Measurements from ENCODE around the gene CES2. TPM values are rescaled to one million over a fixed set of nuclear protein-coding genes. Genes with fewer than 3 reads are reported as not detected.
"Not testable (repeated sequence)": the region's sequence is repeated elsewhere in the genome, so short reads cannot be mapped to it uniquely, and the experiment has no call there.

The CES2 gene
- total RNA-seq, 1 donor from 2014 or later = 18.7 TPM

DNA sequence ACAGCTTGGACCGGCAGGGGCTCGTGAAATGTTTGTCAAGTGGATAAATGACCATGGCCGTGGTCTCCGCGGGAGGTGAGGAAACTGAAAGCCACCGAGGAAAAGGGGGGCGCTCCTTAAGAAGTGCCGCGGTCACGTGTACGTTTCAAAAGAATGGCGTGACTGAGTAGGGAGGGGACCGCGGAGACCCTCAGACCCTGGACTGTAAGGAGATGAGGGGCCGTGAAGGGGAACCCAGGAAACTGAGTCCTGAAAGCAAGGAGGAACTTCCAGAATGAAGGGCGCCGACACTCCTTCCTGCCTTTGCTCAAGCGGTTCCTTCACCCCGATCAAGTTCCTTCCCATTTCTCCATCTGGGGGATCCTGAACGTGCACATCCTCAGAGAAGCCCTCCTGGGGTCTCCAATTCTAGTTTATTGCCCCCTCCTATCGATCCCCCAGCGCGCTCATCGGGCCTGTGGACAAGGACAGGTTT is 440 bp upstream of the CES2 start:
- DNase-seq = not testable (repeated sequence)

DNA sequence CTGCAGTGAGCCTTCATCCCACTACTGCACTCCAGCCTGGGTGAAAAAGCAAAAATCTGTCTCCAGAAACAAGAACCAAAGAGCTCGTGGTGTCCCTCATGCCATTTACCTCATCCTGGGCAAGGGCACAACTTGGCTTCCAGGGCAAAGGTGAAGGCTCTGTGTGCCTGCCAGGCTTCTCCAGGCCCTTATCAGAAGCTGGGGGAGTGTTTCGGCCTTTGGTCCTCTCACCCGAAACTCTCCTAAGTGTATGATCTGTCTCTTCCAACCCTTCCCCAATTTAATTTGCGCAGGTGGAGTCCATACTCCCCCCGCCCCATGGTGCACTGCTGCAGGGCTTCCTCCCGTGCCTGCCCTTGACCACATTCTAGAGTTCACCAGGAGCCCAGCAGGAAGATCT is 1.1 kb downstream of the CES2 start:
- DNase-seq = no peak

DNA sequence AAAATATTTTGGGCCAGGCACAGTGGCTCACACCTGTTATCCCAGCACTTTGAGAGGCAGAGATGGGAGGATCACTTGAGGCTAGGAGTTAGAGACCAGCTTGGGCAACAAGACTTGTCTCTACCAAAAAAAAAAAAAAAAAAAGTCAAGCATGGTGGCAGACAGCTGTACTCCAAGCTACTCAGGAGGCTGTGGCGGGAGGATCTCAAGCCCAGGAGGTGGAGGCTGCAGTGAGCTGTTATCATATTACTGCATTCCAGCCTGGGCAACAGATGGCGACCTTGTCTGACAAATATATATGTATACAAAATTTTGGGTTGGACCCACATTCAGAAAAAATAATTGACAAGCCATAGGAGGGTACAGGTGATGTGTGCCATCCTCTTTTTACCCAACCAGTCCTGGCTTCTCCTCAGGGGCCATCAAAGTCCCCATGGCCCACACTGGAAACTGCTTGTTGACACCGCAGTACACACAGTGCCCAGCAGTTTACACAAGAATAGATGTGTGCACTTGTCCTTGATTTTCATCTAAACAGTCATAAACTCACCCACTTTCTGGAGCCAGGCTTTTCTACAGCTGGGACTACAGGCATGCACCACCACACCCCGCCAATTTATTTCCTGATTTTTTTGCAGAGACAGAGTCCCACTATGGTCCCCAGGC is 1.7 kb downstream of the CES2 start:
- DNase-seq = no peak

DNA sequence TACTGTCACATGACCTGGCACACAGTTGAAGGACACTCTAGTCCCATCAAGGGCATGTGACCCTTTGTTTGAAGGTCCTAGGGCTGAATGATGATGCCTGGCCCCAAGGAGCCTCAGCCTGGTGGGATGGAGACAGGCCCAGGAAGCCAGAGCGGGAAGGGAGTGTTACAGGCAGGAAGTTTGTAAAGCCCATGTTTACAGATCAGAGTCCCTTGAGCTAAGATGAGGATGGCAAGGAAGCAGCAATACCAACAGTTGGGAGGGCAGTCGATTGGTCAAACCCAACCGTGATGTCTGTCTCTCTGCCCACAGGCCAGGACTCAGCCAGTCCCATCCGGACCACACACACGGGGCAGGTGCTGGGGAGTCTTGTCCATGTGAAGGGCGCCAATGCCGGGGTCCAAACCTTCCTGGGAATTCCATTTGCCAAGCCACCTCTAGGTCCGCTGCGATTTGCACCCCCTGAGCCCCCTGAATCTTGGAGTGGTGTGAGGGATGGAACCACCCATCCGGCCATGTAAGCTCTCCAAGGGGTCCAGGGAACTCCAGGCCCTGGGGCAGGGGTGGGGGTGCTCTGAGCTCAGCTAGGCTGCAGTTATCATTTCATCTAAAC is 2.5 kb downstream of the CES2 start:
- DNase-seq = no peak

DNA sequence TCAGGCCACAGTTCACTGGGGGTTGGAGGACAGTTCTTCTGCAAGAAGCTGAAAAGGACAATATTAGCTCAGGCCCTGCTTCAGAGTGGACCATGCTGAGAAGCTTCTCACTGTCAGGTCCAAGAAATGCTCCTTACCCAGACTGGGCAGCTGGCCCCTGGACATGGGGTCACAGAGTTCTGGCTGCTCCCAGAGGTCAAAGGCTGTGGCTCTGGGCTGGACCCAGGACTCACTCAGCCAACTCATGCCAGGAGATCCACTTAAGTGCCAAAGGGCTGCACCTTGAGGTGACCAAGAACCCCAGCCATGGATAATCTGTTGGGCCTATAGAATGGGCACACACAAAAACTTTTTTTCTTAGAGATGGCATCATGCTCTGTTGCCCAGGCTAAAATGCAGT is 4.0 kb downstream of the CES2 start:
- no peak for DNase-seq

DNA sequence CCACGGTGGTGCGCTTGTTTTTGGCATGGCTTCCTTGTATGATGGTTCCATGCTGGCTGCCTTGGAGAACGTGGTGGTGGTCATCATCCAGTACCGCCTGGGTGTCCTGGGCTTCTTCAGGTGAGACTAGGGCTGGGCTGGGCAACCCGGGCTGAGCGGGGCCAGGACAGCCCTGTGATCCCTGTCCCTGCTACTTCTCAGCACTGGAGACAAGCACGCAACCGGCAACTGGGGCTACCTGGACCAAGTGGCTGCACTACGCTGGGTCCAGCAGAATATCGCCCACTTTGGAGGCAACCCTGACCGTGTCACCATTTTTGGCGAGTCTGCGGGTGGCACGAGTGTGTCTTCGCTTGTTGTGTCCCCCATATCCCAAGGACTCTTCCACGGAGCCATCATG is 4.9 kb downstream of the CES2 start:
- no peak for DNase-seq

DNA sequence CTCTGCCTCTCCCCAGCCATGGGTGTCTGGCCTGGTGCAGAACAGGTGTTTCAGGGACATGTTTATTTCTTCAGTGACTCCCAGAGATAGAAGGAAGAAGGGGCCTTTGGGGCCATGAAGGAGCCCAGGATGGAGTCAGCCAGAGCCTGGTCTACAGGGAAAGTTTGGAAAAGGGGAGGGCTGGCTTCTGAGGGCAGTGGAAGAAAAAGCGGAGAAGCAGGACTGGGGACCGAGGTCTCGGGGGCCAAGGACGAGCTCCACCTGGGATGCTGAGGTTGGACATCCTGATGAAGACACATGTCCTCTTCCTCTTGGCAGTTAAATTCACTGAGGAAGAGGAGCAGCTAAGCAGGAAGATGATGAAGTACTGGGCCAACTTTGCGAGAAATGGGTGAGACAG is 7.7 kb downstream of the CES2 start:
- no peak for DNase-seq

DNA sequence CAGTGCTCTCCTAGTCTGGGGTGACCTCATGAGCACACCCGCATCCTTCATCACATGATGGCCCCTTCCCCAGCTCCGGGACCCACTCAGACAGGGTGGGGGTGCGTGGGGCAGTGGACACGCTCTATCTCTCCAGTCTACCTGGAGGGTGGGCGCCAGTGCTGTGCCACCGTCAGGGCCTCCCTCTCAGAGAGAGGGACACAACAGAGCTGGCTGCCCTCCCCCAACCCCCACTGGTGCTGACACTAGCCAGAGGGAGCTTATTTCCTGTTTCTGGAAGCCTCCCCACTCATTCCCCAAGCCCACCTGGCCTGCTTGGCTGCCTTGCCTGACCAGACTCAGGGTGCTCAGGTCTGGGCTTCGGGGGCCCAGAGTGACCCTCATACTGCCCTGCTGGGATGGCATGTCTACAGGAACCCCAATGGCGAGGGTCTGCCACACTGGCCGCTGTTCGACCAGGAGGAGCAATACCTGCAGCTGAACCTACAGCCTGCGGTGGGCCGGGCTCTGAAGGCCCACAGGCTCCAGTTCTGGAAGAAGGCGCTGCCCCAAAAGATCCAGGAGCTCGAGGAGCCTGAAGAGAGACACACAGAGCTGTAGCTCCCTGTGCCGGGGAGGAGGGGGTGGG is 8.2 kb downstream of the CES2 start:
- no peak for DNase-seq

DNA sequence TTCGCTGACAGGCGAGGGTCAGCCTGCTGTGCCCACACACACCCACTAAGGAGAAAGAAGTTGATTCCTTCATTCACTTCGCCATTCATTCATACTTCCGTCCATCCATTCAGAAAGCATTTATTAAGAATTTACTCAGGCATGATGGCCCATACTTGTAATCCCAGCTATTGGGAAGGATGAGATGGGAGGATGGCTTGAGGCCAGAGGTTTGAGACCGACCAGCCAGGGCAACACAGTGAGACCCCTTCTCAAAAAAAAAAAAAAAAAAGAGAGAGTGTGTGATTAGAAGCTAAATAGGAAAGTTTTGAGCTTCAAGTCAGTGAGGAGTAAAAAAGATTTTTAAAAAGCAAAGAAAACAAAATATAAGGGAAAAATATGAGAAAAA is 8.7 kb downstream of the CES2 start:
- DNase-seq = no peak

DNA sequence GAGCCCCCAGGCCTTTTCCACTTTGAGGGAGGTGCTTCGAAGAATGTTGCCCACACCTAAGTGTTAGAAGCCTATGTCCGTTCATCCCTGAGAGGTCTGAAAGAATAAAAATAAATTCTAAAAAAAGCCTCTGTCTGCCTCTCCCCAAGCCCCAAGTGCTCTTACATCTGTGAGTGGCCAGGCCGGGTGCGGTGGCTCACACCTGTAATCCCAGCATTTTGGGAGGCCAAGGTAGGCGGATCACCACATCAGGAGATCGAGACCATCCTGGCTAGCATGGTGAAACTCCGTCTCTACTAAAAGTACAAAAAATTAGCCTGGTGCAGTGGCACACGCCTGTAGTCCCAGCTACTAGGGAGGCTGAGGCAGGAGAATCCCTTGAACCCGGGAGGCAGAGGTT is 9.7 kb downstream of the CES2 start:
- not testable (repeated sequence) for DNase-seq

DNA sequence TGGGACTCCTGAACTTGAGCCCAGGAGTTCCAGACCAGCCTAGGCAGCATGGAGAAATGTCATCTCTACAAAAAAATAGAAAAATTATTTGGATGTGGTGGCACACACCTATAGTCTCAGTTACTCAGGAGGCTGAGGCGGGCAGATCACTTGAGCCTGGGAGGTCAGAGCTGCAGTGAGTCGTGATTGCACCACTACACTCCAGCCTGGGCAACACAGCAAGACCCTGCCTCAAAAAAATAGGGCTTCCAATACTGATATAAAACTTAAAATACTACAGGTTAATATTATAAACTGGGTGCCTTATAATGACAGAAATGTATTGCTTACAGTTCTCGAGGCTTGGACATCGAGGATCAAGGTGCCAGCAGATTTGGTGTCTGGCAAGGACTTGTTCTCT is 10.6 kb downstream of the CES2 start:
- DNase-seq = no peak

DNA sequence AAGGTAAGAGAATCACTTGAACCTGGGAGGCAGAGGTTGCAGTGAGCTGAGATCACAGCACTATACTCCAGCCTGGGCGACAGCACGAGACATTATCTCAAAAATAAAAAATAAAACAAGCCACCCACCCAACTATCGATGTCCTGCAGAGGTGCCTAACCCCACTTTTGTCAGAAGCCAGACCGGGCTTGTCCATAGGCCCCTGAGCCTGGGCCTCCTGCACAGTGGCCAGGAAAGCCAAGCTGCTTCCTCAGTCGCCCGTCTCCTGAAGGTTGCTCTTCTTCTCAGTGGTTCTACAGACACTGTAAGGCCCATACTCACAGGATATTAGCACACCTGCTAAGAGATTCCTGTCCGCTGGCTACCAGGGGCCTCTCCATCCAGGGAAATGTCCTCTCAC is 11.2 kb downstream of the CES2 start:
- DNase-seq = no peak

DNA sequence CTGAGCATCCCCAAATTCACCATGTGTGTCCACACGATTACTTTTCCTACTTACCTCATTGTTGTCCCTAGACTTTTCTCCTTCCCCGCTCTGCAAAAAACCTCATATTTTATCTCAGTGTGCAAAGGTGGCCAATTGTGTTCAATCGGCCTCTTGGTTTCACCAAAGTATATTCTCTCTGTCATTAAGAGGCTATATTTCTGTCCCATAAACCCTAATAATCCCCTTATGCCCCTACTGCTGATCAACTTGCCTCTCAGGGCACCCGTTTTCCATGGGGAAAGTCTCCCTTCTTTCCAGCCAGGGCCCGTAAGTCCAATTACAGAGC is 11.6 kb downstream of the CES2 start:
- no peak for DNase-seq

DNA sequence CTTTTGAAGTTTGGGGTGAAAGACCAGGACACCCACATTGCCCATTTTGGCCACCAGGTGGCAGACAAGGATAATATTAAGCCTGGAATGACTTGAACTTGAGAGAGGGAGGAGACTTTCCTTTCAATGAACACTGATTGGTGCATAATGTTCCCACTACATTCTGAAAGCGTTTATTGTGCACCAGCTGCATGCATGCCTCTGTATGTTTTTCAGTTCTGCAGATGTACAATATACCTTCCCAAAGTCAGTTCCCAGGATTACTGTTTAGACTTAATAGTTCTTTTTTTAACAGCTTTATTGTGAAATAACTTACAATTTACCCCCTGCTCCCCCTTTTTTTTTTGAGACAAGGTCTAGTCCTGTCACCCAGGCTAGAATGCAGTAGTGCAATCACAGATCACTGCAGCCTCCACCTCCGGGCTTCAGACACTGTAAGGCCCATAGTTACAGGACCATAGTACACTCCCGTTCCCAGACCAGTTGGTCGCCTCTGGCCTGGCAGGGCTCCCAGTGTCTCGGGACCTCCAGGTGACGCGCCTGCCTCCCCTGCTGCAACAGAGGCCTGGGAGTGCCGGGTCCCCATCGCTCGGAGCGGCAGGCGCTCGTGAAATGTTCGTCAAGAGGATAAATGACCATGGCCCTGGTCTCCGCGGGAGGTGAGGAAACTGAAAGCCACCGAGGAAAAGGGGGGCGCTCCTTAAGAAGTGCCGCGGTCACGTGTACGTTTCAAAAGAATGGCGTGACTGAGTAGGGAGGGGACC is 12.2 kb downstream of the CES2 start:
- peak; percentile 69 for DNase-seq

DNA sequence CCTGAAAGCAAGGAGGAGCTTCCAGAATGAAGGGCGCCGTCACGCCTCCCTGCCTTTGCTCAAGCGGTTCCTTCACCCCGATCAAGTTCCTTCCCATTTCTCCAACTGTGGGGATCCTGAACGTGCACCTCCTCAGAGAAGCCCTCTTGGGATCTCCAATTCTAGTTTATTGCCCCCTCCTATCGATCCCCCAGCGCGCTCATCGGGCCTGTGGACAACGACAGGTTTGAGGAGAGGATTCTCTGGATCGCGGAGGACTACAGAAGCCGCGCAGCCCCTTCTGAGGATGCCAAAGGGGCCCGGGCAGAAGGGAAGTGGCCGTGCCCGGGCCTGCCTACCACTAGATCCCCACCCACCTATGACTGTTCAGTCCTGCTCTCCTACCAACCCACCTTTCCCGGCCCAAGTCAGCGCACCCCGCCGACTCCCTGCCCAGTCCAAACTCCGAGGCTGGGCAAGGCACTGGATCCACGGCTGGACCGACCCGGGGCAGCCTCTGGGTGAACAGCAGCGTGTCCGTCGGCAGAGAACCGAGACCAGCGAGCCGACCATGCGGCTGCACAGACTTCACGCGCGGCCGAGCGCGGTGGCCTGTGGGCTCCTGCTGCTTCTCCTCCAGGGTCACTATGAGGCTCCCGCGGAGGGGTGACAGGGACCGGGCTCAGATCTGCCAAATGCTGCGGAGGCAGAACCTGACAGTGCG is 13.0 kb downstream of the CES2 start:
- no peak for DNase-seq

DNA sequence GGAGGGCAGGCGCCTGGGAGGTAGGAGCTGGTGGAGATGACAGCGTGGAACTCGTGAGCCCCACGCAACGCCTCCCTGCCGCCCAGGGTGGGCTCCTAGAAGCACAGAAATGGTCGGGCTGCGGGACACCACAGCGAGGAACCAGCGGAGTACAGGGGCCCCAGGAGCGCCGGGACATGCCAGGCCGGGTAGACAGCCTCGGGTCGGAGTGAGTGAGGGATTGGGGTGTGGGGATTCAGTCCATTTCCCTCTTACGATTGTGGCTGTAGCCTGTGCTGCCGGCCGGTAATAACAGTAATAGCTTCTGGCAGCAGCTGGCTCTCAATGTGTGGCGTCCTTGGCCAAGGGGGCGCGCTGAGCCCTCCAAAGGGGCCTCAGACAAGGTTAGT is 13.5 kb downstream of the CES2 start:
- DNase-seq = no peak

DNA sequence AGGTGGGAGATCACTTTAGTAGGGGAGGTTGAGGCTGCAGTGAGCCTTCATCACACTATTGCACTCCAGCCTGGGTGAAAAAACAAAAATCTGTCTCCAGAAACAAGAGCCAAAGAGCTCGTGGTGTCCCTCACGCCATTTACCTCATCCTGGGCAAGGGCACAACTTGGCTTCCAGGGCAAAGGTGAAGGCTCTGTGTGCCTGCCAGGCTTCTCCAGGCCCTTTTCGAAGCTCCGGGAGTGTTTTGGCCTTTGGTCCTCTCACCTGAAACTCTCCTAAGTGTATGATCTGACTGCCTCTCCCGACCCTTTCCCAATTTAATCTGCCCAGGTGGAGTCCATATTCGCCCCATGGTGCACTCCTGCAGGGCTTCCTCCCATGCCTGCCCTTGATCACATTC is 14.2 kb downstream of the CES2 start:
- DNase-seq = no peak

DNA sequence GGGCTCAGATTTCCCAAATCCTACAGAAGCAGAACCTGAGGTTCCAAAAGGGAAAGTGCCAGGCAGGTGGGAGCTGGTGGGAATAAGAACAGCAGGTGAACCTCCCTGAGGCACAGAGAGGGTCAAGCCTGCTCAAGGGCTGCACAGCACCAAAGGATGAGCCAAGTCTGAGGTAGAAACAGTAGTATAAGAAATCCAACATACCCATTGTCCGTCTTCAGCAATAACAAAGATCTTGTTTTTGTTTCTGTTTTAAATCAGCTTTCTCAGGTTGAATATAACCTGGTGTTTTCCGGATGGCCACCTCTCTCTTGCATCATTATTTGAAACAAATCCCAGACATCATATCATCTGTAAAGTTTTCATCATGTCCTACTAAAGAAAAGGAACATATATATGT is 15.1 kb downstream of the CES2 start:
- no peak for DNase-seq

DNA sequence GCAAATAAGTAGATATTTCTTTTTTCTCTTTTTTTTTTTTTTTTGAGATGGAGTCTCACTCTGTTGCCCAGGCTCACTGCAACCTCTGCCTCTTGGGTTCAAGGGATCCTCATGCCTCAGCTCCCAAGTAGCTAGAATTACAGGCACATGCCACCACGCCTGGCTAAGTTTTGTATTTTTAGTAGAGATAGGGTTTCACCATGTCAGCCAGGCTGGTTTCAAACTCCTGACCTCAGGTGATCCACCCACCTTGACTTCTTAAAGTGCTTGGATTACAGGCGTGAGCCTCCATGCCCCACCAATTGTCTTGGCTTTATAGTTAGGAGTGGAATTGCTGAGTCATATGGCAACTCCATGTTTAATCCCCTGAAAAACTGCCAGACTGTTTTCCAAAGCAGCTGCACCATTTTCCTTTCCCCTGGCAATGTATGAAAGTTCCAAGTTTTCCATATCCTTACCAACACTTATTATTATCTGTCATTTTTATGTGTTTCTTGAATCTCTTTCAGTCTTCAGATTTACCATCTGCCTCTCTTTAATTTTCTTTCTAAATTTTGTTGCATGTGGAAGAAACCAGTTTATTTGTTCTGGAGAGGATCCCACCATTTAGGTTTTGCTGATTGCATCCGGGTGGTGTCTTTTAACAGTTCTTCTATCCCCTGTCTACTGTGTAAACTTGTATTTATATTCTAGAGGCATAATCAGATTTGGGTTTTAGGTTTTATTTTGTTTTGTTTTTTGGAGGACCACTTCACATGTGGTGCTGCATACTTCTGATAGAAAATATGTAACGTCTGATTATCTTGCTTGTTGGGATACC is 15.9 kb downstream of the CES2 start:
- DNase-seq = no peak

DNA sequence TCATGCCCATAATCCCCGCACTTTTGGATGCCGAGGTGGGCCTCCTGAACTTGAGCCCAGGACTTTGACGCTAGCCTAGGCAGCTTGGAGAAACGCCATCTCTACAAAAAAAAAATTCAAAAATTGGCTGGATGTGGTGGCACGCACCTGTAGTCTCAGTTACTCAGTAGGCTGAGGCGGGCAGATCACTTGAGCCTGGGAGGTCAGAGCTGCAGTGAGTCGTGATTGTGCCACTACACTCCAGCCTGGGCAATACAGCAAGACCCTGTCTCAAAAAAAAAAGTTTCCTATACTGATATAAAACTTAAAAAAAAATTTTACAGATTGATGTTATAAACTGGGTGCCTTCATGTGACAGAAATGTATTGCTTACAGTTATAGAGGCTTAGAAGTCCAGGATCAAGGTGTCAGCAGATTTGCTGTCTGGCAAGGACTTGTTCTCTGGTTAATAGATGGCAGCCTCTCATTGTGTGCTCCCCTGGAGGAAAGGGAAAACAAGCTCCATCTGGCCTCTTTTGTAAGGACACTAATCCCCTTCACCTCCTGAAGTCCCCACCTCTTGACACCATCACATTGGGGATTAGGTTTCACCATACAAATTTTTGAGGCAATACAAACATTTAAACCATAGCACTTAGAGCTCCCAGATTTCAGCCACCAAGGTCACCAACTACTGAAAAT is 17.3 kb downstream of the CES2 start:
- DNase-seq = no peak

DNA sequence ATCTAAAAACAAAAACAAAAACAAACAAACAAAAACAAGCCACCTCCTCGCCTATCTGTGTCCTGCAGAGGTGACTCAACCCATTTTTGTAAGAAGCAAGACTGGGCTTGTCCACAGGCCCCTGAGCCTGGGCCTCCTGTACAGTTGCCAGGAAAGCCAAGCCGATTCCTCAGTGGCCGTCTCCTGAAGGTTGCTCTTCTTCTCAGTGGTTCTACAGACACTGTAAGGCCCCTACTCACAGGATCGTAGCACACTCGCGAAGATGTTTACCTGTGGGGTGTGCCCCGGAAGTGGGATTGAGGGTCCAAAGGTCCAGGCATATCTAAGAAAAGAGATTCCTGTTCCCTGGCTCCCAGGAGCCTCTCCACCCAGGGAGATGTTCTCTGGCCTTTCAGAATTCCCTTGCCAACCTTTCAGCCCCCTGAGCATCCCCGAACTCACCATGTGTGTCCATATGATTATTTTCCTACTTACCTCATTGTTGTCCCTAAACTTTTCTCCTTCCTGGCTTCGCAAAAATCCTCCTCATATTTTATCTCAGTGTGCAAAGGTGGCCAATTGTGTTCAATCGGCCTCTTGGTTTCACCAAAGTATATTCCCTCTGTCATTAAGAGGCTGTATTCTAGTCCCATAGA is 18.3 kb downstream of the CES2 start:
- no peak for DNase-seq

All from skin of body (tissue), 2 donors.